ENCODE data around the gene DTD1. TPM values are rescaled to one million over a fixed set of nuclear protein-coding genes. Genes with fewer than 3 reads are reported as not detected.

DTD1 gene
- total RNA-seq, 1 experiment from 2014 or later: 14.3 TPM

- TF ChIP-seq CTCF (IDR thresholded peaks at IDR 0.05; ENCODE audit: unreplicated experiment): no peak
- Mint-ChIP-seq H3K4me3 (ENCODE audit: low read depth, unreplicated experiment) (no peak overlapping the region), H3K27ac (ENCODE audit: unreplicated experiment) (no peak overlapping the region), H3K27me3 (ENCODE audit: unreplicated experiment) (no peaks in the 10 kb centered on the region), H3K9me3 (ENCODE audit: low read depth, unreplicated experiment) (no peaks in the 10 kb centered on the region), H3K36me3 (ENCODE audit: insufficient read depth, unreplicated experiment) (no peaks in the 10 kb centered on the region), H3K4me1 (ENCODE audit: low read depth, unreplicated experiment) (no peaks in the 10 kb centered on the region)
- no TSS peak for BruUV-seq (replicated peaks)
- intact Hi-C loops (cut with micrococcal nuclease; ENCODE audit: unreplicated experiment): no loop called here
- no peak for DNase-seq
- CTCF ChIA-PET: no interaction called here
Measured at GRCh38 chr20:18743665-18744440, 156.0 kb downstream of the DTD1 start.

GRCh38 chr20:18747090-18747489, 159.2 kb downstream of the DTD1 start:
- Mint-ChIP-seq H3K4me1 (ENCODE audit: low read depth, unreplicated experiment) (no peaks in the 10 kb centered on the region), H3K4me3 (ENCODE audit: low read depth, unreplicated experiment) (no peak overlapping the region), H3K27me3 (ENCODE audit: unreplicated experiment) (no peaks in the 10 kb centered on the region), H3K27ac (ENCODE audit: unreplicated experiment) (no peak overlapping the region), H3K9me3 (ENCODE audit: low read depth, unreplicated experiment) (no peaks in the 10 kb centered on the region), H3K36me3 (ENCODE audit: insufficient read depth, unreplicated experiment) (no peaks in the 10 kb centered on the region)
- BruUV-seq (replicated peaks): no TSS peak
- DNase-seq: no peak
- intact Hi-C loops (cut with micrococcal nuclease; ENCODE audit: unreplicated experiment): no loop called here
- CTCF ChIA-PET: no interaction called here
- no peak for TF ChIP-seq CTCF (IDR thresholded peaks at IDR 0.05; ENCODE audit: unreplicated experiment)

GRCh38 chr20:18748987-18749386, 161.1 kb downstream of the DTD1 start:
- CTCF ChIA-PET: no interaction called here
- intact Hi-C loops (cut with micrococcal nuclease; ENCODE audit: unreplicated experiment): no loop called here
- H3K4me1 Mint-ChIP-seq (ENCODE audit: low read depth, unreplicated experiment): no peaks in the 10 kb centered on the region
- no peak for TF ChIP-seq CTCF (IDR thresholded peaks at IDR 0.05; ENCODE audit: unreplicated experiment)
- H3K36me3 Mint-ChIP-seq (ENCODE audit: insufficient read depth, unreplicated experiment): no peaks in the 10 kb centered on the region
- H3K27ac Mint-ChIP-seq (ENCODE audit: unreplicated experiment): no peak overlapping the region
- no peak for DNase-seq
- H3K9me3 Mint-ChIP-seq (ENCODE audit: low read depth, unreplicated experiment): no peaks in the 10 kb centered on the region
- no TSS peak for BruUV-seq (replicated peaks)
- H3K27me3 Mint-ChIP-seq (ENCODE audit: unreplicated experiment): no peaks in the 10 kb centered on the region
- H3K4me3 Mint-ChIP-seq (ENCODE audit: low read depth, unreplicated experiment): no peak overlapping the region

- CTCF ChIA-PET: no interaction called here
- Mint-ChIP-seq H3K36me3 (ENCODE audit: insufficient read depth, unreplicated experiment) (no peaks in the 10 kb centered on the region), H3K27me3 (ENCODE audit: unreplicated experiment) (no peaks in the 10 kb centered on the region), H3K4me3 (ENCODE audit: low read depth, unreplicated experiment) (no peak overlapping the region), H3K4me1 (ENCODE audit: low read depth, unreplicated experiment) (no peaks in the 10 kb centered on the region), H3K9me3 (ENCODE audit: low read depth, unreplicated experiment) (no peaks in the 10 kb centered on the region), H3K27ac (ENCODE audit: unreplicated experiment) (no peak overlapping the region)
- no TSS peak for BruUV-seq (replicated peaks)
- TF ChIP-seq CTCF (IDR thresholded peaks at IDR 0.05; ENCODE audit: unreplicated experiment): no peak
- intact Hi-C loops (cut with micrococcal nuclease; ENCODE audit: unreplicated experiment): no loop called here
- DNase-seq: no peak
Measured at GRCh38 chr20:18749528-18749927, 161.7 kb downstream of the DTD1 start.
